Activated naive CD4-positive, alpha-beta T cell treated with anti-CD3 and anti-CD28 coated beads for 36 hours (primary cell): ENCODE measurements around the gene CARD14. TPM values are rescaled to one million over a fixed set of nuclear protein-coding genes. Genes with fewer than 3 reads are reported as not detected.

Experiments
- CTCF ChIA-PET: fragments of 350-600 bp; sonication (Branson Sonifier 250); formaldehyde crosslinking; loops from one replicate; lab custom pipeline; 2021; ENCODE audit warnings: antibody characterized with exemption; lab: Charles Lee
- DNase-seq: peaks from one replicate; pipeline ENCODE4 v3.0.0-alpha.2; 2020
- H3K27ac Mint-ChIP-seq: one replicate; pipeline ENCODE4 v1.8.0; 2021; ENCODE audit warnings: mild to moderate bottlenecking, mixed read lengths
- H3K27me3 Mint-ChIP-seq: one replicate; pipeline ENCODE4 v1.8.0; 2021; ENCODE audit warnings: low read depth, mixed read lengths
- H3K36me3 Mint-ChIP-seq: one replicate; pipeline ENCODE4 v1.8.0; 2021; ENCODE audit warnings: low read depth, mixed read lengths
- H3K4me1 Mint-ChIP-seq: one replicate; pipeline ENCODE4 v1.8.0; 2021; ENCODE audit warnings: low read depth, mixed read lengths
- H3K4me3 Mint-ChIP-seq: one replicate; pipeline ENCODE4 v1.8.0; 2021; ENCODE audit warnings: mild to moderate bottlenecking, moderate library complexity, mixed read lengths
- H3K9me3 Mint-ChIP-seq: one replicate; pipeline ENCODE4 v1.8.0; 2021; ENCODE audit warnings: mixed read lengths
- intact Hi-C: fragments of 100-400 bp; cut with micrococcal nuclease; formaldehyde crosslinking; loops from one replicate; pipeline ENCODE4 v1.15.1; 2023
- total RNA-seq, 2 experiments: library from RNA; stranded (reverse); gene quantifications; one replicate each; pipeline ENCODE4 v1.2.3, GENCODE V29; 2021

CARD14 gene
- total RNA-seq, 2 experiments from 2014 or later = not detected

DNA sequence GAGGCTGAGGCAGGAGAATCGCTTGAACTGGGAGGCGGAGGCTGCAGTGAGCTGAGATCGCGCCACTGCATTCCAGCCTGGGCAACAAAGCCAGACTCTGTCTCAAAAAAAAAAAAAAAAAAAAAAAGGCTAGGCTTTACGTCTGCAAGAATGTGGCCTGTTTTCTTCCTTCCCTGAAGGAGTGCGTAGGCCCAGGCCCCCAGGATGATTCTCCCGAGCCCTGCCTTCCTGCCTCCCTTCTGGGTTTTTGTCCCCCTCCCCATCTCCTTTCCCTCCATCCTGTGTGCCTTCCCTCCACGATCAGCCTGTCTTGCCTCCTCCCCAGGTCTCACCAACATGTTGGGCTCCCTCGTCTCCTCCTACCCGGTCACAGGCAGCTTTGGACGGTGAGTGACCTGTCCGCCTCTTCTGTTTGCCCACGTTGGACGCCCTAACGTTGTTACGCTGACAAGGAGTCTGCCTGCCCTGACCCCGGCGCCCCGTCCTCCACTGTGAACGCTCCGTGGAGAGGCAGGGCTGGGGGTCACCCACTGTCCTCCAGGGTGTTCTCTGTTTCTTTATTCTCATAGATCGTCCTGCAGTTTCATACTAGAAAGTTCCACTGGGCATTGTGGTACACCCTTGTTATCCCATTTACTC, 75.2 kb downstream of the CARD14 start:
- Mint-ChIP-seq H3K27ac (no peak overlapping the region), H3K27me3 (no peaks in the 10 kb centered on the region), H3K4me1 (no peaks in the 10 kb centered on the region), H3K4me3 (no peak overlapping the region), H3K9me3 (no peaks in the 10 kb centered on the region), H3K36me3 (peaks cover 3% of the 10 kb centered on the region)
- DNase-seq = no peak
- intact Hi-C loops = no loop called here
- CTCF ChIA-PET = no interaction called here

DNA sequence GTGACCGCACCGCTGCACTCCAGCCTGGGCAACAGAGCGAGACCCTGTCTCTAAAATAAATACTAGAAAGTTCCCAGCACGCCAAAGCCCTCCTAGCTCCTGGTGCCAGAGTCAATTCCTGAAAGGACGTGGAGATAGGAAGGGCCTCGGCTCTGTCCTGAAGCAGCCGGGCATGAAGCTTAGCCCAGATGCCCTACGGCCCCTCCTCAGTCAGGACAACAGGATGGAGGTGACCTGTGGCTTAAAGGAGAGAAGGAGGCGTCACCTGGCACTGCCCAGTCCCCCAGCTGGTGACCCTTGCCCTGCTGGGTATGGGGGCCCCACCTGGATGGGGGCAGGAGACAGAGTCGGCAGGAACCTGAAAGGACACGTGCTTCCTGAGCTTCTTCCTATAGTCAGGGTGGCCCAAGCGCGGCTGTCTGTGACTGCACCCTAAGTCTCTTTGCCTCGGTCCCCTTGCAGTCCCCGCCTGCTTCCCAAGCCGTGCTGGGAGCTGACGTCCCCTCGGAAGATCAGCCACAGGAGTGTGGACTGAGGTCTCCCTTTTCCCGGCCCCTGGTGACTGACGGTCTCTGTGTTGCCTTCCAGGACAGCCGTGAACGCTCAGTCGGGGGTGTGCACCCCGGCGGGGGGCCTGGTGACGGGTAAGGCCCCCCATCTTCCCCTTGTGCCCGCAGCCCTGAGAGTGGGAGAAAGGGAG, 75.9 kb downstream of the CARD14 start:
- intact Hi-C loops = no loop called here
- DNase-seq = no peak
- CTCF ChIA-PET = no interaction called here
- Mint-ChIP-seq H3K4me1 (no peaks in the 10 kb centered on the region), H3K9me3 (no peaks in the 10 kb centered on the region), H3K27me3 (no peaks in the 10 kb centered on the region), H3K27ac (no peak overlapping the region), H3K4me3 (no peak overlapping the region), H3K36me3 (peaks cover 3% of the 10 kb centered on the region)

DNA sequence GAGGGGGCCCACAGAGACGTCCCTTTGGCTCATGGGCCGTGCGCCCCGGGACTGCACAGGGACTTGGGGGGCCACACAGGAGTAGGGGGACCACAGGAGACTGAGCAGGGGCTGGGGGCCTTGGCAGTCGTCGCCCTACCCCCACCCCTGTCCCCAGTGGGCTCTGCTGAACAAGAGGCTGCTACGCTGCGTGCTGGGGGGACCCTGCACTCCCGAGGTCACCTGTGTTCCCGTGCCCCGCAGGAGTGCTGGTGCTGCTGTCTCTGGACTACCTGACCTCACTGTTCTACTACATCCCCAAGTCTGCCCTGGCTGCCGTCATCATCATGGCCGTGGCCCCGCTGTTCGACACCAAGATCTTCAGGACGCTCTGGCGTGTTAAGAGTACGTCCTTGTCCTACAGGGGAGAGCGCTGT, 76.4 kb downstream of the CARD14 start:
- Mint-ChIP-seq H3K27ac (no peak overlapping the region), H3K4me3 (no peak overlapping the region), H3K27me3 (no peaks in the 10 kb centered on the region), H3K9me3 (no peaks in the 10 kb centered on the region), H3K36me3 (peaks cover 3% of the 10 kb centered on the region), H3K4me1 (no peaks in the 10 kb centered on the region)
- CTCF ChIA-PET = no interaction called here
- intact Hi-C loops = no loop called here
- no peak for DNase-seq

DNA sequence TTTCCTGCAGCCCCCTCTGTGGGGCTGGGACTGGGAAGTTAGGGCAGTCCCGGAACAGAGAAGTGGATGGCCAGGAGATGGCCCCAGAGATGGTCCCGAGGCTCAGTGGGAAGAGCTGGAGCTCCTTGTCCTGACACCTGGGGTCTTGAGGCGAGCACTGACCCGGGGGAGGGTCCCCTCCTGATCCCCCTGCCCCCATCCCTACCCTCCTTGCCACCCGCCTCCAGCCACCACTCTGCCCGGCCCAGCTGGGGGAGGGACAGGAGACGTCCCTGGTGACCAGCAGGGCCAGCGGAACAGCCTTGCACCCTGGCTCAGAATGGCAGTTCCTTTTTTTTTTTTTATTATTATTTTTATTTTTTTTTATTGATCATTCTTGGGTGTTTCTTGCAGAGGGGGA, 76.9 kb downstream of the CARD14 start:
- CTCF ChIA-PET = no interaction called here
- H3K4me1 Mint-ChIP-seq = no peaks in the 10 kb centered on the region
- intact Hi-C loops = no loop called here

DNA sequence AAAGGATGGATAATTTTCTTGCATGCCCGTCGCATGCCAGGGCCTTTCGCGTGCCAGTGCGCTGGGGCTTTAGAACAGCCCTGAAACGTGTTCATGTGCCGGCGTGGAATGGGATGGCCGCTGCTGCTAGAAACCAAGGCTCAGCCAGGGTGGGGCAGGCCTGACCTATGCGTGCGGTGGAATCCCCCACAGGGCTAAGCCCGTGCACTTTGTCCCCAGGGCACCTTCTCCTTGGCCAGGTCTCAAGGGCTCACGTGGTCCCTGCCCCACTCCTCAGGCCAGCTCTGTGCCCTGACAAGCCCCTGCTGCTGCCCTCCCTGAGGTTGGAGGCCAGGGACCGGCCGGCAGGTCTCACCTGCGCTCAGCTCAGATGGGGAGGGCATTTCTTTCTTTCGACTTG, 77.7 kb downstream of the CARD14 start:
- no peak for DNase-seq
- Mint-ChIP-seq H3K27me3 (no peaks in the 10 kb centered on the region), H3K36me3 (peaks cover 2% of the 10 kb centered on the region), H3K4me3 (no peak overlapping the region), H3K4me1 (peaks cover 1% of the 10 kb centered on the region), H3K9me3 (no peaks in the 10 kb centered on the region), H3K27ac (no peak overlapping the region)
- intact Hi-C loops = no loop called here
- CTCF ChIA-PET = no interaction called here

More for the DNA sequence above, 76.9 kb downstream of the CARD14 start:
- peaks cover 2% of the 10 kb centered on the region for H3K36me3 Mint-ChIP-seq
- no peaks in the 10 kb centered on the region for H3K27me3 Mint-ChIP-seq
- no peak overlapping the region for H3K27ac Mint-ChIP-seq
- no peak overlapping the region for H3K4me3 Mint-ChIP-seq
- H3K9me3 Mint-ChIP-seq = no peaks in the 10 kb centered on the region
- no peak for DNase-seq

DNA sequence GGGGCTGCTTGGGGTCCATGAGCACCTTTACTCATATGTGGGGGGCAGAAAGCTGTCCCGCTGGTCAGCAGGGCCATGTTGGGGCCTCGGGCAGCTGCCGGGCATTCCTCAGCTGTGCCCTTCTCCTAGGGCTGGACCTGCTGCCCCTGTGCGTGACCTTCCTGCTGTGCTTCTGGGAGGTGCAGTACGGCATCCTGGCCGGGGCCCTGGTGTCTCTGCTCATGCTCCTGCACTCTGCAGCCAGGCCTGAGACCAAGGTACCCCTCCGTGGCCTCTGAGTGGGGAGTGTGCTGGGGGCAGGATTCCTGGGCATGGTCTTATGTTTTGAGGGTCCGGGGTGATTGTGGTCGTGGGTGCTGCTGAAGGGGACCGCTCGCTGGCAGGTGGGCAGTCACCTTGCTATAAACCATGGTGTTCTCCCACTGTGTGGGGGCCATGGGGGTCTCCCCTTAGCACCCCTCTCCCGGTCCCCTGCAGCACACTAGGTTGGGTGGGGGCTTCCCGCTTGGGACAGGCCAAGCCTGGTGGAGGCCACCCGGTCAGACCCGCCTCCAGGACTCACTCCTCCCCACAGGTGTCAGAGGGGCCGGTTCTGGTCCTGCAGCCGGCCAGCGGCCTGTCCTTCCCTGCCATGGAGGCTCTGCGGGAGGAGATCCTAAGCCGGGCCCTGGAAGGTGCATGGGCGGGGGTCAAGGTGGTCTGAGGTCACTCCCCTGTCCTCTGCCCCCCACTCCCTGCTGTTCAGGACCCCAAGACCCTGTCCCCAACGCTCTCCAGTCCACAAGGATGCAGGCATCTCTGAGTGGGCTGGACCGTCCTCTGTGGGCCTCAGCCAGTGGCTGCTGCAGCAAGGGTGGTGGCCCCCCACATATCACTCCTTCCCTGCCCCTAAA, 78.4 kb downstream of the CARD14 start:
- Mint-ChIP-seq H3K4me1 (peaks cover 8% of the 10 kb centered on the region), H3K4me3 (no peak overlapping the region), H3K27me3 (no peaks in the 10 kb centered on the region), H3K27ac (no peak overlapping the region), H3K9me3 (no peaks in the 10 kb centered on the region), H3K36me3 (peaks cover 2% of the 10 kb centered on the region)
- no peak for DNase-seq
- intact Hi-C loops = no loop called here
- CTCF ChIA-PET = no interaction called here

DNA sequence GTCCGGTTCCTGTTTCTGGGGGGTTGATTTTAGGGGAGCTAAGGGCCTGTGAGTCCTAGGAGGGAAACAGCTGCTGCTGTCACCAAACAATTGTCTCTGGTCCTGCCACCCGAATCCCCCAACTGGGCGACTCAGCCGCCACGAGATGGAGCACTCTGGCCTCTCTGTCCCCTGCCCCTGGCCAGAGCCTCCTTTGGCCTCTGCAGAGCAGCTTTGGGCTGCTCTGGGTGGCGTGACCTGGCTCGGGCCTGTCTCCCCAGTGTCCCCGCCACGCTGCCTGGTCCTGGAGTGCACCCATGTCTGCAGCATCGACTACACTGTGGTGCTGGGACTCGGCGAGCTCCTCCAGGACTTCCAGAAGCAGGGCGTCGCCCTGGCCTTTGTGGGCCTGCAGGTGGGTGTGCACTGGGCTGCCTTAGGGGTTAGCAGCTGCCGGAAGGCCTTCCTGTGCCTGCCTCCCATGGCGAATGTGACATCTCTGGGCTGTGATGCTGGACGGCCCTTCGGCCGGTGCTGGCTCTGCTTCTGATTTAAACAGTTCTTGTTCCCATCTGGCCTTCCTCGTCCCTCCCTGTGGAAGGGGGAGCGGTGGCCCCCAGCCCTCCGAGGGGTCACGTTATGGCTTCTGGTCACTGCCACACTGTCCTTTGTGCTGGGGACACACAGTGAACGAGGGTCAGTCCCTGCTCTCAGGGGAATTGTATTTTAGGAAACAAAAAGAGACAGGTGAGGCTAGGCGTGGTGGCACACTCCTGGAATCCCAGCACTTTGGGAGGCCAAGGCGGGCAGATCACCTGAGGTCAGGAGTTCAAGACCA, 79.3 kb downstream of the CARD14 start:
- Mint-ChIP-seq H3K27me3 (no peaks in the 10 kb centered on the region), H3K27ac (no peak overlapping the region), H3K4me3 (no peak overlapping the region), H3K9me3 (no peaks in the 10 kb centered on the region), H3K36me3 (peaks cover 2% of the 10 kb centered on the region), H3K4me1 (peaks cover 16% of the 10 kb centered on the region)
- DNase-seq = no peak
- CTCF ChIA-PET = no interaction called here
- intact Hi-C loops = no loop called here

DNA sequence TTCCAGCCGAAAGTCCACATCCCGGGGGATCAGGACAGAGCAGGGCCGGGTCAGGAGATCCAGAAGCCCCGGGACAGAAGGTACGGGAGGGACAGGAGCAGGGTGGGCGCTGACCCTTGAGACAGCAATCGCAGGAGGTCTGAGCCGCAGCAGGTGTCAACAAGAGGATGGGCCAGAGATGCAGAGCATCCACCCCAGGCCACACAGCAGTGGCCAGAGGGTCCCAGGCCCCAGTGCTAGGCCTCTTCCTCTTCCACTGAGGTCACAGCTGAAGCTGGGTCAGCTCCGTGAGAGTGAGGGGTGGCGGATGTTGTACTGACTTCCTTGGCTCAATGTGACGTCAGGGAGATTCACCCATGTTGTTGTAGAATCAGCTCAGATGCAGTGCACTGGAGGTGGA, 82.1 kb downstream of the CARD14 start:
- H3K4me3 Mint-ChIP-seq = no peak overlapping the region
- peaks cover 3% of the 10 kb centered on the region for H3K36me3 Mint-ChIP-seq
- no peak for DNase-seq
- peaks cover 38% of the 10 kb centered on the region for H3K4me1 Mint-ChIP-seq
- no peaks in the 10 kb centered on the region for H3K9me3 Mint-ChIP-seq
- no peak overlapping the region for H3K27ac Mint-ChIP-seq
- intact Hi-C loops = loop anchor here (2.0 to 5.0 kb wide), 2 partner anchors 151 to 170 kb away; partner anchors contain the start of gene GAA
- CTCF ChIA-PET = interaction anchor here (0.6 to 2.9 kb wide), 11 partner anchors 12 to 494 kb away, joined by 3 to 18 read pairs (median 3); partner anchors contain the start of gene GAA
- H3K27me3 Mint-ChIP-seq = no peaks in the 10 kb centered on the region

DNA sequence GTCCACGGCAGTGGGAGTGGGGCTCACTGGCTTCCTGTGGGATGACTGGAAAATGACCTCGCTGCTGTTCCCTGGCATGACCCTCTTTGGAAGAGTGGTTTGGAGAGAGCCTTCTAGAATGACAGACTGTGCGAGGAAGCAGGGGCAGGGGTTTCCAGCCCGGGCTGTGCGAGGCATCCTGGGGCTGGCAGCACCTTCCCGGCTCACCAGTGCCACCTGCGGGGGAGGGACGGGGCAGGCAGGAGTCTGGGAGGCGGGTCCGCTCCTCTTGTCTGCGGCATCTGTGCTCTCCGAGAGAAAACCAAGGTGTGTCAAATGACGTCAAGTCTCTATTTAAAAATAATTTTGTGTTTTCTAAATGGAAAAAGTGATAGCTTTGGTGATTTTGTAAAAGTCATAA, 83.0 kb downstream of the CARD14 start:
- CTCF ChIA-PET = interaction anchor here (0.7 to 2.9 kb wide), 7 partner anchors 11 to 151 kb away, joined by 3 to 18 read pairs (median 4); partner anchors contain the start of gene GAA
- DNase-seq = peak; percentile 96
- H3K4me3 Mint-ChIP-seq = no peak overlapping the region
- peaks cover 45% of the 10 kb centered on the region for H3K4me1 Mint-ChIP-seq
- H3K27ac Mint-ChIP-seq = peak overlapping the region; percentile 16
- H3K27me3 Mint-ChIP-seq = no peaks in the 10 kb centered on the region
- peaks cover 3% of the 10 kb centered on the region for H3K36me3 Mint-ChIP-seq
- intact Hi-C loops = loop anchor here (1.0 to 5.0 kb wide), 4 partner anchors 57 to 171 kb away; partner anchors contain the start of genes EIF4A3 and GAA
- no peaks in the 10 kb centered on the region for H3K9me3 Mint-ChIP-seq

DNA sequence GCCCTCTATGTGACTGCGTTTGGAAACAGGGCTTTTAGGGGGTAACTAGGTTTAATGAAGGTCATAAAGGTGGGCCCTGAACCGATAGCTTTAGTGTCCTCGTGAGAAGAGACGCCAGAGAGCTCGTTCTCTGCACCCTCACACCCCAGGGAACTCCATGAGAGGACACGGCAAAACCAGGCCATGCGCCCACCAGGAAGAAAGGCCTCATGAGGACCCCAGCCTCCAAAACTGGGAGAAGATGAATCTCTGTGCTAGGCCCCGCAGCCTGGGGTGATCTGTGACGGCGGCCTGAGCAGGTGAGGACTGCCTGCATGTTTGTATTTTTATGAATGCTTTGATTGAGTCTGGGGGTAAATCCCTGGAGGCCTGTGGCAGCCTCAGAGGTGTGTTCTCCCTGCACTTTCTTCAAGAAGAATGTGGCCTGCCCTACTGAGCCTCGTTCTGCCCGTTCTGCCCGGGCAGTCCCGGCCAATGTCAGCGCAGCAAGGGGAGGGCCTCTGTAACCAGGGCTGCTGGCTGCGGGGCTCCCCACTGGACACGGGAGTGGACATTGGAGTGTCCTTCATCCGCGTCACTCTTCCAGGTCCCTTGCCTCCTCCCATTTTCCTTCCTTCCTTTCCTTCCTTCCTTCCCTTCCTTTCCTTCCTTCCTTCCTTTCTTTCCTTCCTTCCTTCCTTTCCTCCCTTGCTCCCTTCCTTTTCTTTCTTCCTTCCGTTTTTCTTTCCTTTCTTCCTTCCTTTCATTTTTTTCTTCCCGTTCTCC, 84.0 kb downstream of the CARD14 start:
- DNase-seq = no peak
- Mint-ChIP-seq H3K9me3 (no peaks in the 10 kb centered on the region), H3K4me1 (peaks cover 55% of the 10 kb centered on the region), H3K27ac (peak overlapping the region; percentile 92), H3K4me3 (no peak overlapping the region), H3K36me3 (peaks cover 3% of the 10 kb centered on the region), H3K27me3 (no peaks in the 10 kb centered on the region)
- CTCF ChIA-PET = interaction anchor here (0.6 to 2.9 kb wide), 5 partner anchors 11 to 140 kb away, joined by 3 to 18 read pairs (median 5); no protein-coding TSS in a partner anchor
- intact Hi-C loops = loop anchor here (1.0 to 5.0 kb wide), 7 partner anchors 9 to 257 kb away; partner anchors contain the start of genes EIF4A3 and GAA
